ENCODE measurements around the gene STRIP2. TPM values are rescaled to one million over a fixed set of nuclear protein-coding genes. Genes with fewer than 3 reads are reported as not detected.

STRIP2 gene
- total RNA-seq, 1 donor from 2014 or later: 9.1 TPM

- no peak for TF ChIP-seq CTCF (IDR thresholded peaks at IDR 0.05; ENCODE audit: unreplicated experiment)
- no peaks in the 10 kb centered on the region for H3K9me3 Mint-ChIP-seq (ENCODE audit: unreplicated experiment)
- peaks cover 1% of the 10 kb centered on the region for H3K27me3 Mint-ChIP-seq (ENCODE audit: unreplicated experiment)
- H3K4me3 Mint-ChIP-seq (ENCODE audit: unreplicated experiment): no peak overlapping the region
- DNase-seq (ENCODE audit: low spot score): no peak
- H3K36me3 Mint-ChIP-seq (ENCODE audit: low read depth, unreplicated experiment): no peaks in the 10 kb centered on the region
- no peaks in the 10 kb centered on the region for H3K4me1 Mint-ChIP-seq (ENCODE audit: unreplicated experiment)
- no peak overlapping the region for H3K27ac Mint-ChIP-seq (ENCODE audit: unreplicated experiment)
Measured at GRCh38 chr7:129461809-129462208, 27.6 kb downstream of the STRIP2 start.

GRCh38 chr7:129462420-129462819, 28.2 kb downstream of the STRIP2 start:
- H3K27me3 Mint-ChIP-seq (ENCODE audit: unreplicated experiment): peaks cover 1% of the 10 kb centered on the region
- TF ChIP-seq CTCF (IDR thresholded peaks at IDR 0.05; ENCODE audit: unreplicated experiment): no peak
- no peaks in the 10 kb centered on the region for H3K9me3 Mint-ChIP-seq (ENCODE audit: unreplicated experiment)
- H3K36me3 Mint-ChIP-seq (ENCODE audit: low read depth, unreplicated experiment): no peaks in the 10 kb centered on the region
- no peaks in the 10 kb centered on the region for H3K4me1 Mint-ChIP-seq (ENCODE audit: unreplicated experiment)
- DNase-seq (ENCODE audit: low spot score): no peak
- no peak overlapping the region for H3K4me3 Mint-ChIP-seq (ENCODE audit: unreplicated experiment)
- H3K27ac Mint-ChIP-seq (ENCODE audit: unreplicated experiment): no peak overlapping the region

GRCh38 chr7:129464194-129464593, 30.0 kb downstream of the STRIP2 start:
- H3K27ac Mint-ChIP-seq (ENCODE audit: unreplicated experiment): no peak overlapping the region
- H3K27me3 Mint-ChIP-seq (ENCODE audit: unreplicated experiment): no peaks in the 10 kb centered on the region
- no peak for TF ChIP-seq CTCF (IDR thresholded peaks at IDR 0.05; ENCODE audit: unreplicated experiment)
- no peaks in the 10 kb centered on the region for H3K36me3 Mint-ChIP-seq (ENCODE audit: low read depth, unreplicated experiment)
- DNase-seq (ENCODE audit: low spot score): no peak
- no peaks in the 10 kb centered on the region for H3K9me3 Mint-ChIP-seq (ENCODE audit: unreplicated experiment)
- H3K4me3 Mint-ChIP-seq (ENCODE audit: unreplicated experiment): no peak overlapping the region
- no peaks in the 10 kb centered on the region for H3K4me1 Mint-ChIP-seq (ENCODE audit: unreplicated experiment)

GRCh38 chr7:129465080-129465479, 30.8 kb downstream of the STRIP2 start:
- no peaks in the 10 kb centered on the region for H3K36me3 Mint-ChIP-seq (ENCODE audit: low read depth, unreplicated experiment)
- H3K4me3 Mint-ChIP-seq (ENCODE audit: unreplicated experiment): no peak overlapping the region
- no peak for DNase-seq (ENCODE audit: low spot score)
- H3K9me3 Mint-ChIP-seq (ENCODE audit: unreplicated experiment): no peaks in the 10 kb centered on the region
- no peak overlapping the region for H3K27ac Mint-ChIP-seq (ENCODE audit: unreplicated experiment)
- no peaks in the 10 kb centered on the region for H3K27me3 Mint-ChIP-seq (ENCODE audit: unreplicated experiment)
- no peak for TF ChIP-seq CTCF (IDR thresholded peaks at IDR 0.05; ENCODE audit: unreplicated experiment)
- peaks cover 5% of the 10 kb centered on the region for H3K4me1 Mint-ChIP-seq (ENCODE audit: unreplicated experiment)

- Mint-ChIP-seq H3K27me3 (ENCODE audit: unreplicated experiment) (no peaks in the 10 kb centered on the region), H3K36me3 (ENCODE audit: low read depth, unreplicated experiment) (no peaks in the 10 kb centered on the region), H3K9me3 (ENCODE audit: unreplicated experiment) (no peaks in the 10 kb centered on the region), H3K4me3 (ENCODE audit: unreplicated experiment) (no peak overlapping the region), H3K27ac (ENCODE audit: unreplicated experiment) (no peak overlapping the region), H3K4me1 (ENCODE audit: unreplicated experiment) (peaks cover 6% of the 10 kb centered on the region)
- DNase-seq (ENCODE audit: low spot score): no peak
- no peak for TF ChIP-seq CTCF (IDR thresholded peaks at IDR 0.05; ENCODE audit: unreplicated experiment)
Measured at GRCh38 chr7:129466796-129467195, 32.6 kb downstream of the STRIP2 start.
